H9 (cell line): ENCODE measurements around the gene C2orf49. TPM values are rescaled to one million over a fixed set of nuclear protein-coding genes. Genes with fewer than 3 reads are reported as not detected.

Source experiments
- DNase-seq: peaks from one replicate; pipeline ENCODE4 v3.0.0-alpha.2; 2017
- H2AFZ ChIP-seq: one replicate; pipeline ENCODE4 v1.6.1; 2013; ENCODE audit warnings: mild to moderate bottlenecking, low read length, control low read depth, moderate library complexity
- H2AK5ac ChIP-seq: 2 replicates; pipeline ENCODE4 v1.6.1; 2013; ENCODE audit warnings: low read length, control low read depth, mixed read lengths; ENCODE audit not compliant: insufficient read length
- H2BK120ac ChIP-seq: one replicate; pipeline ENCODE4 v1.6.1; 2013; ENCODE audit warnings: low read depth, mild to moderate bottlenecking, low read length, control low read depth, inconsistent platforms; ENCODE audit not compliant: poor library complexity, severe bottlenecking
- H2BK12ac ChIP-seq: 2 replicates; pipeline ENCODE4 v1.6.1; 2013; ENCODE audit warnings: low read length, control low read depth, mixed read lengths, low read depth; ENCODE audit not compliant: insufficient read length
- H2BK15ac ChIP-seq: 2 replicates; pipeline ENCODE4 v1.6.1; 2013; ENCODE audit warnings: low read depth, low read length, control low read depth
- H2BK20ac ChIP-seq: one replicate; pipeline ENCODE4 v1.6.1; 2013; ENCODE audit warnings: low read depth, mild to moderate bottlenecking, low read length, control low read depth, inconsistent platforms; ENCODE audit not compliant: poor library complexity, severe bottlenecking
- H2BK5ac ChIP-seq: 2 replicates; pipeline ENCODE4 v1.6.1; 2013; ENCODE audit warnings: low read length, control low read depth, mixed read lengths; ENCODE audit not compliant: insufficient read length
- H3K14ac ChIP-seq: 2 replicates; pipeline ENCODE4 v1.6.1; 2013; ENCODE audit warnings: low read length, control low read depth; ENCODE audit not compliant: insufficient read depth
- H3K18ac ChIP-seq: 2 replicates; pipeline ENCODE4 v1.6.1; 2013; ENCODE audit warnings: low read depth, mild to moderate bottlenecking, mixed read lengths, low read length, control low read depth; ENCODE audit not compliant: insufficient read length
- H3K23ac ChIP-seq: 2 replicates; pipeline ENCODE4 v1.6.1; 2013; ENCODE audit warnings: low read length, control low read depth, mixed read lengths, low read depth; ENCODE audit not compliant: insufficient read length
- H3K23me2 ChIP-seq: 2 replicates; pipeline ENCODE4 v1.6.1; 2013; ENCODE audit warnings: low read depth, mild to moderate bottlenecking, mixed read lengths, low read length, control low read depth; ENCODE audit not compliant: insufficient read length, poor library complexity, severe bottlenecking
- H3K27ac ChIP-seq: 2 replicates; pipeline ENCODE4 v1.5.1; 2013; ENCODE audit warnings: low read length, control low read depth, mixed read lengths, low read depth; ENCODE audit not compliant: insufficient read length
- H3K27me3 ChIP-seq: 2 replicates; pipeline ENCODE4 v1.6.1; 2013; ENCODE audit warnings: low read length, control low read depth, inconsistent platforms; ENCODE audit not compliant: insufficient read depth
- H3K4ac ChIP-seq: 2 replicates; pipeline ENCODE4 v1.6.1; 2013; ENCODE audit warnings: low read depth, mild to moderate bottlenecking, control low read depth, inconsistent platforms, low read length, moderate library complexity
- H3K4me1 ChIP-seq: 2 replicates; pipeline ENCODE4 v1.6.1; 2013; ENCODE audit warnings: low read length, control low read depth, inconsistent platforms; ENCODE audit not compliant: insufficient read depth
- H3K4me2 ChIP-seq: 2 replicates; pipeline ENCODE4 v1.6.1; 2013; ENCODE audit warnings: low read length, control low read depth, mixed read lengths; ENCODE audit not compliant: insufficient read length, insufficient read depth
- H3K56ac ChIP-seq: 2 replicates; pipeline ENCODE4 v1.6.1; 2013; ENCODE audit warnings: low read depth, mild to moderate bottlenecking, mixed read lengths, low read length, control low read depth; ENCODE audit not compliant: insufficient read length
- H3K79me1 ChIP-seq: 2 replicates; pipeline ENCODE4 v1.6.1; 2013; ENCODE audit warnings: low read depth, mild to moderate bottlenecking, moderate library complexity, low read length, control low read depth, inconsistent platforms; ENCODE audit not compliant: insufficient read depth, poor library complexity, severe bottlenecking
- H3K79me2 ChIP-seq: 2 replicates; pipeline ENCODE4 v1.6.1; 2013; ENCODE audit warnings: low read length, control low read depth, inconsistent platforms; ENCODE audit not compliant: insufficient read depth
- H3K9ac ChIP-seq: 2 replicates; pipeline ENCODE4 v1.6.1; 2013; ENCODE audit warnings: low read length, control low read depth, mixed read lengths; ENCODE audit not compliant: insufficient read length; ENCODE audit errors: extremely low read depth
- H3K9me3 ChIP-seq: one replicate; pipeline ENCODE4 v1.6.1; 2013; ENCODE audit warnings: low read depth, low read length, inconsistent platforms; ENCODE audit not compliant: control insufficient read depth
- H3T11ph ChIP-seq: one replicate; pipeline ENCODE4 v1.6.1; 2013; ENCODE audit warnings: mild to moderate bottlenecking, low read length, control low read depth, inconsistent platforms
- H4K20me1 ChIP-seq: one replicate; pipeline ENCODE4 v1.6.1; 2013; ENCODE audit not compliant: control insufficient read depth, insufficient read length, insufficient read depth
- H4K5ac ChIP-seq: 2 replicates; pipeline ENCODE4 v1.6.1; 2013; ENCODE audit warnings: low read depth, mild to moderate bottlenecking, mixed read lengths, low read length, control low read depth; ENCODE audit not compliant: insufficient read length
- H4K8ac ChIP-seq: replicated peaks from 2 replicates; pipeline ENCODE4 v1.6.1; 2013; ENCODE audit warnings: low read length, control low read depth, mixed read lengths, low read depth; ENCODE audit not compliant: insufficient read length
- H4K91ac ChIP-seq: 2 replicates; pipeline ENCODE4 v1.6.1; 2013; ENCODE audit warnings: low read depth, mild to moderate bottlenecking, moderate library complexity, mixed read lengths, low read length, control low read depth; ENCODE audit not compliant: insufficient read length
- H3K27ac Mint-ChIP-seq, 3 experiments: 2 replicates in 2 of 3; 3 replicates in 1 of 3; pipeline ENCODE4 v1.8.0; 2020 to 2021; ENCODE audit warnings: mixed read lengths in 3 of 3, mild to moderate bottlenecking in 1 of 3, moderate library complexity in 1 of 3
- H3K27me3 Mint-ChIP-seq: 2 replicates; pipeline ENCODE4 v1.8.0; 2021; ENCODE audit warnings: low read depth, mild to moderate bottlenecking, moderate library complexity, mixed read lengths
- H3K36me3 Mint-ChIP-seq, 3 experiments: 2 replicates in 2 of 3; 3 replicates in 1 of 3; pipeline ENCODE4 v1.8.0; 2020 to 2021; ENCODE audit warnings: low read depth in 3 of 3, mixed read lengths in 3 of 3; ENCODE audit not compliant: insufficient read depth in 1 of 3
- H3K4me1 Mint-ChIP-seq, 2 experiments: 2 replicates each; pipeline ENCODE4 v1.8.0; 2020; ENCODE audit warnings: mixed read lengths in 2 of 2
- H3K4me3 Mint-ChIP-seq, 2 experiments: 2 replicates in 1 of 2; 3 replicates in 1 of 2; pipeline ENCODE4 v1.8.0; 2020 to 2021; ENCODE audit warnings: mild to moderate bottlenecking in 2 of 2, mixed read lengths in 2 of 2, moderate library complexity in 1 of 2
- H3K9me3 Mint-ChIP-seq, 2 experiments: 2 replicates in 1 of 2; 3 replicates in 1 of 2; pipeline ENCODE4 v1.8.0; 2020; ENCODE audit warnings: mild to moderate bottlenecking in 2 of 2, mixed read lengths in 2 of 2, moderate library complexity in 1 of 2
- CTCF ChIP-seq: fragments of 200-600 bp; sonication (generic); conservative IDR thresholded peaks from 3 replicates; pipeline ENCODE4 v1.8.0; 2021; ENCODE audit warnings: antibody characterized with exemption, mild to moderate bottlenecking
- WGBS: extraction: QIAGEN DNeasy Blood & Tissue Kit; methylation state at CpG from one replicate; pipeline ENCODE4 v1.1.7; 2013; ENCODE audit warnings: missing lambda C conversion rate, low lambda C conversion rate, mixed read lengths; ENCODE audit not compliant: insufficient read length; ENCODE audit errors: extremely low coverage; 5-methylcytosine and 5-hydroxymethylcytosine counted together
- total RNA-seq: library from RNA; stranded (reverse); gene quantifications from 2 replicates; pipeline ENCODE4 v1.2.1, GENCODE V29; 2021

The C2orf49 gene
- total RNA-seq, 1 experiment from 2014 or later, result 18.8 TPM

GRCh38 chr2:105377871-105378270 lies 40.5 kb downstream of the C2orf49 start:
- H3K4me1 Mint-ChIP-seq, result no peaks in the 10 kb centered on the region
- Histone ChIP-seq H3K79me2 (no peaks in the 10 kb centered on the region), H3K14ac (no peak overlapping the region), H2BK15ac (no peak overlapping the region), H3K27me3 (no peaks in the 10 kb centered on the region), H3K23ac (no peak overlapping the region), H3T11ph (no peak overlapping the region), H4K5ac (no peak overlapping the region), H2AFZ (no peak overlapping the region), H3K56ac (no peak overlapping the region), H4K8ac (no peak overlapping the region), H3K79me1 (no peaks in the 10 kb centered on the region), H2BK5ac (no peak overlapping the region), H3K27ac (no peak overlapping the region), H2BK120ac (no peak overlapping the region), H3K23me2 (no peaks in the 10 kb centered on the region), H3K4me2 (no peak overlapping the region), H2AK5ac (no peak overlapping the region), H4K91ac (no peak overlapping the region), H3K9me3 (no peaks in the 10 kb centered on the region), H3K9ac (no peak overlapping the region), H2BK12ac (no peak overlapping the region), H3K4me1 (no peaks in the 10 kb centered on the region), H3K18ac (no peak overlapping the region), H4K20me1 (no peaks in the 10 kb centered on the region), H2BK20ac (no peak overlapping the region), H3K4ac (no peak overlapping the region)
- no peaks in the 10 kb centered on the region; the same call in 1 of the 2 replicates for H3K27me3 Mint-ChIP-seq
- no peaks in the 10 kb centered on the region for H3K9me3 Mint-ChIP-seq
- no CpG with 5 or more reads among the region's 3 CpGs for WGBS
- no peak overlapping the region for H3K4me3 Mint-ChIP-seq
- H3K27ac Mint-ChIP-seq, result peak overlapping the region in 2 of 3 experiments; percentile 46 to 72; a peak in 4 of 7 replicates
- H3K36me3 Mint-ChIP-seq, result peaks cover 0 to 32% (median 31%) of the 10 kb centered on the region in 3 experiments; a peak in 6 of 7 replicates
- TF ChIP-seq CTCF, result peak; percentile 26; the same call in 1 of the 3 replicates
- no peak for DNase-seq
